ENCODE results near the gene CEP170.
A peak's percentile ranks its signal among the peaks of the same experiment; 100 is the strongest.
"Not testable (repeated sequence)": the region's sequence is repeated elsewhere in the genome, so short reads cannot be mapped to it uniquely, and the experiment has no call there.

CEP170 gene

DNA sequence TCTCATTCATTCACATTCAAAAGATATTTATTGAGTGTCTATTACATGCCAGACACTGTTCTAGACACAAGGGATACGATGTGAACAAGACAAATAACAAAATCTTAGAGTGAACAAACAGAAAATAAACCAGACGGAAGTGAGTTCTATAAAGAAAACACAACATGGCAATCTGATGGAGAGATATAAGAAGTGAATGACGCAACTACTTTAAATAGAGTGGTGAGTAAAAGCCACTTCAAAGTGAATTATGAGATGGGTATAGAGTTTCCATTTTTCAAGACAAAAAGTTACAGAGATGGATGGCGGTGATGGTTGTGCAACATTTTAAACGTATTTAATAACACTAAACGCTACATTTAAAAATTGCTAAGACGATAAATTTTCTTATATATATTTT, 75.4 kb downstream of the CEP170 start (continued):
- TF ChIP-seq, protein P1, sequence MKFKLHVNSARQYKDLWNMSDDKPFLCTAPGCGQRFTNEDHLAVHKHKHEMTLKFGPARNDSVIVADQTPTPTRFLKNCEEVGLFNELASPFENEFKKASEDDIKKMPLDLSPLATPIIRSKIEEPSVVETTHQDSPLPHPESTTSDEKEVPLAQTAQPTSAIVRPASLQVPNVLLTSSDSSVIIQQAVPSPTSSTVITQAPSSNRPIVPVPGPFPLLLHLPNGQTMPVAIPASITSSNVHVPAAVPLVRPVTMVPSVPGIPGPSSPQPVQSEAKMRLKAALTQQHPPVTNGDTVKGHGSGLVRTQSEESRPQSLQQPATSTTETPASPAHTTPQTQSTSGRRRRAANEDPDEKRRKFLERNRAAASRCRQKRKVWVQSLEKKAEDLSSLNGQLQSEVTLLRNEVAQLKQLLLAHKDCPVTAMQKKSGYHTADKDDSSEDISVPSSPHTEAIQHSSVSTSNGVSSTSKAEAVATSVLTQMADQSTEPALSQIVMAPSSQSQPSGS (tag by site-specific recombination; IDR thresholded peaks at IDR 0.05; ENCODE audit: low read depth) = peak; percentile 90
- TF ChIP-seq ZNF830 (tag by site-specific recombination; IDR thresholded peaks at IDR 0.05; ENCODE audit: low read depth) (no peak), ZNF768 (tag by site-specific recombination; IDR thresholded peaks at IDR 0.05) (no peak), ZNF521 (tag by site-specific recombination; IDR thresholded peaks at IDR 0.05) (no peak), WT1 (tag by site-specific recombination; IDR thresholded peaks at IDR 0.05) (no peak), ZNF501 (tag by site-specific recombination; IDR thresholded peaks at IDR 0.05) (no peak)
- TF ChIP-seq, protein P2, sequence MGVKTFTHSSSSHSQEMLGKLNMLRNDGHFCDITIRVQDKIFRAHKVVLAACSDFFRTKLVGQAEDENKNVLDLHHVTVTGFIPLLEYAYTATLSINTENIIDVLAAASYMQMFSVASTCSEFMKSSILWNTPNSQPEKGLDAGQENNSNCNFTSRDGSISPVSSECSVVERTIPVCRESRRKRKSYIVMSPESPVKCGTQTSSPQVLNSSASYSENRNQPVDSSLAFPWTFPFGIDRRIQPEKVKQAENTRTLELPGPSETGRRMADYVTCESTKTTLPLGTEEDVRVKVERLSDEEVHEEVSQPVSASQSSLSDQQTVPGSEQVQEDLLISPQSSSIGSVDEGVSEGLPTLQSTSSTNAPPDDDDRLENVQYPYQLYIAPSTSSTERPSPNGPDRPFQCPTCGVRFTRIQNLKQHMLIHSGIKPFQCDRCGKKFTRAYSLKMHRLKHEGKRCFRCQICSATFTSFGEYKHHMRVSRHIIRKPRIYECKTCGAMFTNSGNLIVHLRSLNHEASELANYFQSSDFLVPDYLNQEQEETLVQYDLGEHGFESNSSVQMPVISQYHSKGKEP (tag by site-specific recombination; IDR thresholded peaks at IDR 0.05) = no peak
- TF ChIP-seq, protein P3, sequence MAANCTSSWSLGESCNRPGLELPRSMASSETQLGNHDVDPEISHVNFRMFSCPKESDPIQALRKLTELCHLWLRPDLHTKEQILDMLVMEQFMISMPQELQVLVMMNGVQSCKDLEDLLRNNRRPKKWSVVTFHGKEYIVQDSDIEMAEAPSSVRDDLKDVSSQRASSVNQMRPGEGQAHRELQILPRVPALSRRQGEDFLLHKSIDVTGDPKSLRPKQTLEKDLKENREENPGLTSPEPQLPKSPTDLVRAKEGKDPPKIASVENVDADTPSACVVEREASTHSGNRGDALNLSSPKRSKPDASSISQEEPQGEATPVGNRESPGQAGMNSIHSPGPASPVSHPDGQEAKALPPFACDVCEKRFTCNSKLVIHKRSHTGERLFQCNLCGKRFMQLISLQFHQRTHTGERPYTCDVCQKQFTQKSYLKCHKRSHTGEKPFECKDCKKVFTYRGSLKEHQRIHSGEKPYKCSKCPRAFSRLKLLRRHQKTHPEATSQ (tag by site-specific recombination; IDR thresholded peaks at IDR 0.05) = no peak

GRCh38 chr1:243177792-243178191, 77.3 kb downstream of the CEP170 start:
- CTCF ChIA-PET; POLR2A ChIA-PET; H3K36me3 ChIP-seq (ENCODE audit: control insufficient read depth in 2 of 2, insufficient read depth in 1 of 2, low read length in 2 of 2); H3K4me1 ChIP-seq (ENCODE audit: control insufficient read depth, insufficient read depth, low read length); H3K4me3 ChIP-seq (ENCODE audit: low read depth, low read length); H3K9me3 ChIP-seq (ENCODE audit: control insufficient read depth, insufficient read depth, low read depth, low read length); H3K27ac ChIP-seq (ENCODE audit: extremely low read depth, low read depth, low read length): not testable (repeated sequence)

DNA sequence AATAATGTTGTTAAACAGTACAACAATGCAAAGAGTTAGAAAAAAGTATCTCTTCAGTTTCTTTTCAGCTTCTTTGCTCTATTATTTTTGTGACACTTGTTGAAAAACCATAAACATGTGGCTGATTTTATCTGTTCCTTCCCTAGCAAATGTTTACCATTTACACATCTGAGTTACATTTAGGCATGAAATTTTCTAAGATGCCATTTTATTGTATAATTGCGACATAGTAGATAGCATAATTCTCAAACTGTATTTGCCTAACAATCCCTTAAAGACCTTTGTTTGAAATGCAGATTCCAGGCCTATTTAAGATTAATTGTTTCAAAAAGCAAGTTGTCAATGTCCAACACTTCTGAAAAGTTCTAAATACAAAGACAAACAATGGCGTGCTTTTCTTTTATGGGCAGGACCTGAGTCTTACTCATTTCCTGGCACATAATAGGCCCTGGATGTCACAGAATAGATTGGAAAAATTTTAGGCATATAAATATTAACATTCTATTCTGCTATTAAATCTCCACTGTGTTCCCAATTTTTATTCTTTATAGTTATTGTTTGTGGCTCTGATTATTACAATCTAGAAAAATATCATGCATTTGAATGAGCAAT, 81.2 kb downstream of the CEP170 start:
- H3K9me3 ChIP-seq (ENCODE audit: control insufficient read depth, insufficient read depth, low read depth, low read length); CTCF ChIA-PET; H3K4me3 ChIP-seq (ENCODE audit: low read depth, low read length); H3K27ac ChIP-seq (ENCODE audit: extremely low read depth, low read depth, low read length); H3K36me3 ChIP-seq (ENCODE audit: control insufficient read depth in 2 of 2, insufficient read depth in 1 of 2, low read length in 2 of 2); H3K4me1 ChIP-seq (ENCODE audit: control insufficient read depth, insufficient read depth, low read length): not testable (repeated sequence)
- POLR2A ChIA-PET = interaction anchor here (0.6 kb wide), 1 partner anchor 968 kb away, joined by 3 read pairs; no protein-coding TSS in a partner anchor
- 0 out of 2 replicates have a peak, but pooled peaks have one; percentile 16 for TF ChIP-seq SCRT2 (tag by site-specific recombination; IDR thresholded peaks at IDR 0.05)

- H3K36me3 ChIP-seq (ENCODE audit: control insufficient read depth in 2 of 2, insufficient read depth in 1 of 2, low read length in 2 of 2); H3K9me3 ChIP-seq (ENCODE audit: control insufficient read depth, insufficient read depth, low read depth, low read length); H3K4me1 ChIP-seq (ENCODE audit: control insufficient read depth, insufficient read depth, low read length); POLR2A ChIA-PET; H3K4me3 ChIP-seq (ENCODE audit: low read depth, low read length); H3K27ac ChIP-seq (ENCODE audit: extremely low read depth, low read depth, low read length); CTCF ChIA-PET: not testable (repeated sequence)
These were observed 90.2 kb downstream of the CEP170 start for GRCh38 chr1:243164911-243165310.

- H3K4me3 ChIP-seq (ENCODE audit: low read depth, low read length); H3K9me3 ChIP-seq (ENCODE audit: control insufficient read depth, insufficient read depth, low read depth, low read length); H3K4me1 ChIP-seq (ENCODE audit: control insufficient read depth, insufficient read depth, low read length); H3K36me3 ChIP-seq (ENCODE audit: control insufficient read depth in 2 of 2, insufficient read depth in 1 of 2, low read length in 2 of 2); POLR2A ChIA-PET; CTCF ChIA-PET; H3K27ac ChIP-seq (ENCODE audit: extremely low read depth, low read depth, low read length): not testable (repeated sequence)
These were observed 104.2 kb downstream of the CEP170 start for GRCh38 chr1:243150906-243151305.

DNA sequence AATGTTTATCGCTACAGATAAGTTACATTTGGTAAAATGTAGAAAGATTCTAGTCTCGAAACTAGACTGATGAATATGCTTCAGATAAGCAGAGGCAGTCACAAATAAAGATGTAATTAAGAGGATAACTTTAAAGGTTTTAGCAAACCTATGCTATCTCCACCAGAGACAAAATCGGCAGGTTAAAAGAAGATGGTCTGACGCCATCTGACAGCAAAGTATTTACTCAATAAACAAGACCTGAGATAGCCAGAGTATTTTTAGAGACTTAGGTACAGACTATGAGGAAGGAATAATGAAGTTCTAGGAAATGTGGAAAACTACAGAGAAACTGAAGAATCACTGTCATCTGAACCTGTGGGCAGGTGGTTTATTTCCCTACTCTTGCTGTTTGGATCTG, 106.0 kb downstream of the CEP170 start:
- CTCF ChIA-PET; H3K27ac ChIP-seq (ENCODE audit: extremely low read depth, low read depth, low read length); POLR2A ChIA-PET: not testable (repeated sequence)

DNA sequence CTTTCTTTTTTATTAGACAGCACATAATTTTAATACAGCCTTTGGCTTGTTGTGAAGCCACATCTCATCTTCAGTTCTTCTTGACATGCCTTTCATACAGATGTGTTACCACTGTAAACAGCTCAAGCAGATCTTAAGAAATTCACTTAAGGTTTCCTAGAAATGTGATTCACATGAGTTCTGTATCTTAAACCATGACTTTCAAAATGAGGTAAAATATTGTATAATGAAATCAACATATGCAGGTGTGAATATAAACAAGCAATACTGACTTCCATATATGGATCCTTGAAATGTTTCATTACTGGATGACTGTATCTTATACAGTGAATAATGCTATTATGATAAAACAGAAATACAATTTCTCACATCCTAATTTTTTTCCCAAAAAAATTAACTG, 107.7 kb downstream of the CEP170 start:
- H3K4me1 ChIP-seq (ENCODE audit: control insufficient read depth, insufficient read depth, low read length); POLR2A ChIA-PET; CTCF ChIA-PET; H3K36me3 ChIP-seq (ENCODE audit: control insufficient read depth in 2 of 2, insufficient read depth in 1 of 2, low read length in 2 of 2); H3K9me3 ChIP-seq (ENCODE audit: control insufficient read depth, insufficient read depth, low read depth, low read length); H3K4me3 ChIP-seq (ENCODE audit: low read depth, low read length); H3K27ac ChIP-seq (ENCODE audit: extremely low read depth, low read depth, low read length): not testable (repeated sequence)

More for the DNA sequence above, 106.0 kb downstream of the CEP170 start:
- not testable (repeated sequence) for H3K4me3 ChIP-seq (ENCODE audit: low read depth, low read length); H3K4me1 ChIP-seq (ENCODE audit: control insufficient read depth, insufficient read depth, low read length); H3K36me3 ChIP-seq (ENCODE audit: control insufficient read depth in 2 of 2, insufficient read depth in 1 of 2, low read length in 2 of 2); H3K9me3 ChIP-seq (ENCODE audit: control insufficient read depth, insufficient read depth, low read depth, low read length)
